C1 segment of cervical spinal cord (tissue), 14 donors: ENCODE data around the gene MTRF1.
"Not testable (repeated sequence)": the region's sequence is repeated elsewhere in the genome, so short reads cannot be mapped to it uniquely, and the experiment has no call there.

Experiments
- DNase-seq, 14 donors: peaks; one replicate each; lab custom pipeline; 2025; lab: John Stamatoyannopoulos, UW

Gene MTRF1

GRCh38 chr13:41282129-41282571 lies 18.8 kb upstream of the MTRF1 start:
- no peak for DNase-seq

- DNase-seq = not testable (repeated sequence)
These were observed 15.8 kb upstream of the MTRF1 start for GRCh38 chr13:41279156-41279555.

GRCh38 chr13:41276824-41277223 lies 13.4 kb upstream of the MTRF1 start:
- no peak for DNase-seq

GRCh38 chr13:41274881-41275280 lies 11.5 kb upstream of the MTRF1 start:
- DNase-seq = no peak

- no peak for DNase-seq
These were observed 10.6 kb upstream of the MTRF1 start for GRCh38 chr13:41273831-41274441.

GRCh38 chr13:41271456-41272285 lies 8.3 kb upstream of the MTRF1 start:
- DNase-seq = no peak

- no peak for DNase-seq
These were observed 5.4 kb upstream of the MTRF1 start for GRCh38 chr13:41268764-41269163.

- DNase-seq = no peak
These were observed 3.7 kb upstream of the MTRF1 start for GRCh38 chr13:41267106-41267505.

GRCh38 chr13:41259875-41260501 lies 3.4 kb downstream of the MTRF1 start:
- DNase-seq = no peak

GRCh38 chr13:41257535-41257934 lies 5.8 kb downstream of the MTRF1 start:
- no peak for DNase-seq

- DNase-seq = no peak
These were observed 8.5 kb downstream of the MTRF1 start for GRCh38 chr13:41254902-41255301.

- no peak for DNase-seq
These were observed 12.4 kb downstream of the MTRF1 start for GRCh38 chr13:41250993-41251392.

- no peak for DNase-seq
These were observed 16.3 kb downstream of the MTRF1 start for GRCh38 chr13:41246969-41247680.

GRCh38 chr13:41244556-41244955 lies 18.8 kb downstream of the MTRF1 start:
- DNase-seq = no peak

GRCh38 chr13:41241626-41242025 lies 21.8 kb downstream of the MTRF1 start:
- DNase-seq = no peak

GRCh38 chr13:41236369-41236768 lies 27.0 kb downstream of the MTRF1 start:
- DNase-seq = no peak

- DNase-seq = no peak
These were observed 30.5 kb downstream of the MTRF1 start for GRCh38 chr13:41232578-41233480.

- DNase-seq = no peak
These were observed 31.6 kb downstream of the MTRF1 start for GRCh38 chr13:41231786-41232185.

- no peak for DNase-seq
These were observed 32.2 kb downstream of the MTRF1 start for GRCh38 chr13:41231025-41231677.

GRCh38 chr13:41229356-41229755 lies 34.0 kb downstream of the MTRF1 start:
- DNase-seq = no peak
